Parathyroid adenoma (tissue), 2 donors: ENCODE data around the gene SENP7.
"Not testable (repeated sequence)": the region's sequence is repeated elsewhere in the genome, so short reads cannot be mapped to it uniquely, and the experiment has no call there.

Experiments used
- H2AFZ ChIP-seq: fragments of 300-600 bp; sonication (generic); one replicate; pipeline ENCODE4 v1.7.0; 2017; ENCODE audit warnings: antibody characterized with exemption, mild to moderate bottlenecking
- H3K27ac ChIP-seq: fragments of 300-600 bp; sonication (generic); one replicate; pipeline ENCODE4 v1.7.0; 2017
- H3K27me3 ChIP-seq: fragments of 300-600 bp; sonication (generic); one replicate; pipeline ENCODE4 v1.7.0; 2017; ENCODE audit warnings: low read length; ENCODE audit not compliant: control insufficient read depth, insufficient read depth
- H3K36me3 ChIP-seq: fragments of 300-600 bp; sonication (generic); one replicate; pipeline ENCODE4 v1.7.0; 2017; ENCODE audit warnings: low read length; ENCODE audit not compliant: control insufficient read depth, insufficient read depth
- H3K4me1 ChIP-seq: fragments of 300-600 bp; sonication (generic); one replicate; pipeline ENCODE4 v1.7.0; 2017; ENCODE audit warnings: control low read depth
- H3K4me2 ChIP-seq: fragments of 300-600 bp; sonication (generic); one replicate; pipeline ENCODE4 v1.7.0; 2017; ENCODE audit warnings: low read length
- H3K4me3 ChIP-seq: fragments of 300-600 bp; sonication (generic); one replicate; pipeline ENCODE4 v1.7.0; 2017; ENCODE audit warnings: low read depth, low read length
- H3K79me2 ChIP-seq: fragments of 300-600 bp; sonication (generic); one replicate; pipeline ENCODE4 v1.7.0; 2017; ENCODE audit warnings: control low read depth
- H3K9ac ChIP-seq: fragments of 300-600 bp; sonication (generic); one replicate; pipeline ENCODE4 v1.7.0; 2017; ENCODE audit warnings: mild to moderate bottlenecking
- H3K9me3 ChIP-seq: fragments of 300-600 bp; sonication (generic); one replicate; pipeline ENCODE4 v1.7.0; 2017; ENCODE audit warnings: low read length; ENCODE audit not compliant: control insufficient read depth
- TF ChIP-seq, protein P1 (sequence below): fragments of 300-600 bp; sonication (generic); IDR thresholded peaks from one replicate; pipeline ENCODE4 v1.7.0; 2017; ENCODE audit warnings: antibody characterized with exemption, mild to moderate bottlenecking
- donor health status: primary hyperparathyroidism.

Gene SENP7

DNA sequence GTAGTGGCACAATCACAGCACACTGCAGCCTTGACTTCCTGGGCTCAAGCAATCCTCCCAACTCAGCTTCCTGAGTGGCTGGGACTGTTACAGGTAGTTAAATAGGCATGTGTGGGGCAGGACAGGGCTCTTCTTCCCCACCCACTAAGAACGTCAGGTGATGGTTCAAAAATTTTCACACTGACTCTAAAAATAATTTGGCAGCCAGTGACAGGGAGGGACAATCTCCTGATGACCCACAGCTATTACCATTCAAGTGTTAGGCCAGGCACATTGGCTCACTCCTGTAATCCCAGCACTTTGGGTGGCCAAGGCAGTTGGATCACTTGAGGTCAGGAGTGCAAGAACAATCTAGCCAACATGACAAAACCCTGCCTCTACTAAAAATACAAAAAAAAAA lies 36.5 kb upstream of the SENP7 start:
- Histone ChIP-seq H3K4me2 (no peak overlapping the region), H2AFZ (no peak overlapping the region), H3K4me1 (no peaks in the 10 kb centered on the region), H3K27ac (no peak overlapping the region), H3K9ac (no peak overlapping the region), H3K9me3 (no peaks in the 10 kb centered on the region), H3K4me3 (no peak overlapping the region), H3K27me3 (no peaks in the 10 kb centered on the region), H3K79me2 (no peaks in the 10 kb centered on the region), H3K36me3 (no peaks in the 10 kb centered on the region)
- TF ChIP-seq, protein P1, sequence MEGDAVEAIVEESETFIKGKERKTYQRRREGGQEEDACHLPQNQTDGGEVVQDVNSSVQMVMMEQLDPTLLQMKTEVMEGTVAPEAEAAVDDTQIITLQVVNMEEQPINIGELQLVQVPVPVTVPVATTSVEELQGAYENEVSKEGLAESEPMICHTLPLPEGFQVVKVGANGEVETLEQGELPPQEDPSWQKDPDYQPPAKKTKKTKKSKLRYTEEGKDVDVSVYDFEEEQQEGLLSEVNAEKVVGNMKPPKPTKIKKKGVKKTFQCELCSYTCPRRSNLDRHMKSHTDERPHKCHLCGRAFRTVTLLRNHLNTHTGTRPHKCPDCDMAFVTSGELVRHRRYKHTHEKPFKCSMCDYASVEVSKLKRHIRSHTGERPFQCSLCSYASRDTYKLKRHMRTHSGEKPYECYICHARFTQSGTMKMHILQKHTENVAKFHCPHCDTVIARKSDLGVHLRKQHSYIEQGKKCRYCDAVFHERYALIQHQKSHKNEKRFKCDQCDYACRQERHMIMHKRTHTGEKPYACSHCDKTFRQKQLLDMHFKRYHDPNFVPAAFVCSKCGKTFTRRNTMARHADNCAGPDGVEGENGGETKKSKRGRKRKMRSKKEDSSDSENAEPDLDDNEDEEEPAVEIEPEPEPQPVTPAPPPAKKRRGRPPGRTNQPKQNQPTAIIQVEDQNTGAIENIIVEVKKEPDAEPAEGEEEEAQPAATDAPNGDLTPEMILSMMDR = no peak

DNA sequence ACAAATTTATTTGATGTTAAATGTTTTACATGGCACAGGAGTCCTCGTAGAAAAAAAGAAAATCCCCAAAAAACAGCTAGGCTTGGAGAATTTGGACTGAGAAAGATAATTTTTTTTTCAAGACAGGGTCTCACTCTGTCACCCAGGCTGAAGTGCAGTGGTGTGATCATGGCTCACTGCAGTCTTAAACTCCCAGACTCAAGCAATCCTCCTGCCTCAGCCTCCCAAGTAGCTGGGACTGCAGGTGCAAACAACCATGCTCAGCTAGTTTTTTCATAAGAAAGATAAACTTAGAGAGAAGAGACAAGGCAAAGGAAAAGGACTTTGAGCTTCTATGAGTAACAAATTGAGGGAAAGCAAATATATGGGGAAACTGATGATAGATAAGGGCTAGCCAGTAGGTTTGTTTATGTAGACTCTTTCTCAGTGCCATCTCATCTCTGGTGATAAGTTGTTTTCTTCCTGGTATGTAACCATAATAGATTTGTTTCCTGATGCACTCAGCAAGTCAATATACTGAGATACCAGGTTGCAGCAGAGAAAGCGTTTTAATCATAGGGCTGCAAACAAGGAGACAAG lies 35.6 kb upstream of the SENP7 start:
- Histone ChIP-seq H3K9me3 (no peaks in the 10 kb centered on the region), H3K9ac (no peak overlapping the region), H2AFZ (no peak overlapping the region), H3K27me3 (no peaks in the 10 kb centered on the region), H3K36me3 (no peaks in the 10 kb centered on the region), H3K4me3 (no peak overlapping the region), H3K4me2 (no peak overlapping the region), H3K27ac (no peak overlapping the region), H3K4me1 (no peaks in the 10 kb centered on the region), H3K79me2 (no peaks in the 10 kb centered on the region)
- TF ChIP-seq, protein P1 = no peak

DNA sequence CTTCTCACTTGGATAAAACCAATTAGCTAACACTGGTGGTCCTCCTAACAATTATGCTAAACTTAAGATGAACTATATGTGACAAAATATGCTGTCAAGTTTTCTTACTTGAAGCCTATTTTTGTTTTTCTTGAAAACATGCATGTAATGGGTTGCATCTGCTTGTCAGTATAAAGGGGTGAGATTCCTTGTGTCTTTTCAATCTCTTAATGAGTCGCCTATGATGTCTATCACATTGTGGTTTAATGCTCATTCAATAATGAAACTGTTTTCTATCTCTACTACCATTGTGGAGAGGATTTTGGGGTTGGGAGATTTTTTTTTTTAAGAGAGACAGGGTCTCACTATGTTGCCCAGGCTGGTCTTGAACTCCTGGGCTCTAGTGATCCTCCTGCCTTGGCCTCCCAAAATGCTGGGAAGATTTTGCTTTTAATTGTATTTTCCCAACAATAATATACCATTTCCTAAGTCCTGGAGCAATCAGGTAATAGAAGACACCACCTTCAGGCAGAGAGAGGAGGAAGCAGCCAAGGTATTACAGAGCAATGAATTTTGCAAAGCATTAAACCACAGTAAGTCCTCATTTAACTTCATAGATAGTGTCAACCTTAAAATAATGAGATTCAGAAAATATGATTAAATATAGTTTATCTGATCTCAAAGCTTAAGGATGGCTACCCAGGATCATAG lies 31.3 kb upstream of the SENP7 start:
- H3K36me3 ChIP-seq = no peaks in the 10 kb centered on the region

GRCh38 chr3:101542957-101543356 lies 29.9 kb upstream of the SENP7 start:
- H3K36me3 ChIP-seq = no peaks in the 10 kb centered on the region
- TF ChIP-seq, protein P1 = no peak
- no peak overlapping the region for H3K9ac ChIP-seq

More for the DNA sequence above, 31.3 kb upstream of the SENP7 start:
- TF ChIP-seq, protein P1 = no peak
- H3K4me3 ChIP-seq = no peak overlapping the region
- no peaks in the 10 kb centered on the region for H3K79me2 ChIP-seq
- H3K4me2 ChIP-seq = no peak overlapping the region
- no peaks in the 10 kb centered on the region for H3K4me1 ChIP-seq
- no peaks in the 10 kb centered on the region for H3K27me3 ChIP-seq
- H3K9ac ChIP-seq = no peak overlapping the region
- no peaks in the 10 kb centered on the region for H3K9me3 ChIP-seq
- H3K27ac ChIP-seq = no peak overlapping the region
- H2AFZ ChIP-seq = no peak overlapping the region

DNA sequence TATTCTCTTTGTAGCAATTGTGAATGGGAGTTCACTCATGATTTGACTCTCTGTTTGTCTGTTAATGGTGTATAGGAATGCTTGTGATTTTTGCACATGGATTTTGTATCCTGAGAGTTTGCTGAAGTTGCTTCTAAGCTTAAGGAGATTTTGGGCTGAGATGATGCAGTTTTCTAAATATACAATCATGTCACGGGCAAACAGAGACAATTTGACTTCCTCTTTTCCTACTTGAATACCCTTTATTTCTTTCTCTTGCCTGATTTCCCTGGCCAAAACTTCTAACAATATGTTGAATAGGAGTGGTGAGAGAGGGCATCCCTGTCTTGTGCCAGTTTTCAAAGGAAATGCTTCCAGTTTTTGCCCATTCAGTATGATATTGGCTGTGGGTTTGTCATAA lies 23.9 kb upstream of the SENP7 start:
- H3K79me2 ChIP-seq, H3K9ac ChIP-seq, H3K9me3 ChIP-seq, H3K27ac ChIP-seq, H3K27me3 ChIP-seq, H2AFZ ChIP-seq, H3K4me3 ChIP-seq, H3K36me3 ChIP-seq, H3K4me1 ChIP-seq, H3K4me2 ChIP-seq: not testable (repeated sequence)

More at GRCh38 chr3:101542957-101543356, 29.9 kb upstream of the SENP7 start:
- H2AFZ ChIP-seq = no peak overlapping the region
- H3K27ac ChIP-seq = no peak overlapping the region
- no peak overlapping the region for H3K4me3 ChIP-seq
- no peak overlapping the region for H3K4me2 ChIP-seq
- H3K79me2 ChIP-seq = no peaks in the 10 kb centered on the region
- no peaks in the 10 kb centered on the region for H3K9me3 ChIP-seq
- no peaks in the 10 kb centered on the region for H3K4me1 ChIP-seq
- H3K27me3 ChIP-seq = no peaks in the 10 kb centered on the region
